ENCODE results near the gene TMEM163.

Gene TMEM163

GRCh38 chr2:134452042-134452733 lies 266.6 kb downstream of the TMEM163 start:
- no peak for DNase-seq

- DNase-seq = no peak
Measured at GRCh38 chr2:134451347-134451630, 267.5 kb downstream of the TMEM163 start.

GRCh38 chr2:134449751-134450513 lies 268.9 kb downstream of the TMEM163 start:
- no peak for DNase-seq

GRCh38 chr2:134449157-134449556 lies 269.6 kb downstream of the TMEM163 start:
- DNase-seq = no peak

- no peak for DNase-seq
Measured at GRCh38 chr2:134448650-134449049, 270.1 kb downstream of the TMEM163 start.

GRCh38 chr2:134447669-134448068 lies 271.1 kb downstream of the TMEM163 start:
- no peak for DNase-seq

GRCh38 chr2:134446383-134447017 lies 272.3 kb downstream of the TMEM163 start:
- DNase-seq = no peak

- no peak for DNase-seq
Measured at GRCh38 chr2:134445985-134446382, 272.8 kb downstream of the TMEM163 start.

GRCh38 chr2:134445116-134445515 lies 273.7 kb downstream of the TMEM163 start:
- no peak for DNase-seq

- DNase-seq = no peak
Measured at GRCh38 chr2:134443814-134444480, 274.9 kb downstream of the TMEM163 start.

- no peak for DNase-seq
Measured at GRCh38 chr2:134441153-134441863, 277.5 kb downstream of the TMEM163 start.

GRCh38 chr2:134440336-134440909 lies 278.4 kb downstream of the TMEM163 start:
- DNase-seq = no peak

GRCh38 chr2:134438371-134438770 lies 280.4 kb downstream of the TMEM163 start:
- no peak for DNase-seq

- DNase-seq = no peak
Measured at GRCh38 chr2:134436706-134437105, 282.1 kb downstream of the TMEM163 start.

- no peak for DNase-seq
Measured at GRCh38 chr2:134435936-134436335, 282.9 kb downstream of the TMEM163 start.

GRCh38 chr2:134435505-134435904 lies 283.3 kb downstream of the TMEM163 start:
- DNase-seq = no peak

- DNase-seq = no peak
Measured at GRCh38 chr2:134433979-134434378, 284.8 kb downstream of the TMEM163 start.

- DNase-seq = no peak
Measured at GRCh38 chr2:134433469-134433868, 285.3 kb downstream of the TMEM163 start.

GRCh38 chr2:134432435-134432883 lies 286.3 kb downstream of the TMEM163 start:
- DNase-seq = no peak

- DNase-seq = no peak
Measured at GRCh38 chr2:134431838-134432434, 286.9 kb downstream of the TMEM163 start.

- DNase-seq = no peak
Measured at GRCh38 chr2:134429886-134430285, 288.9 kb downstream of the TMEM163 start.

GRCh38 chr2:134426721-134427120 lies 292.1 kb downstream of the TMEM163 start:
- DNase-seq = no peak
